GM21619 (cell line): ENCODE results near the gene NELL1.

Source experiments
- ATAC-seq: cut with Tn5 transposase; IDR thresholded peaks from one replicate; pipeline ENCODE4 v1.9.1; 2021; ENCODE audit not compliant: unreplicated experiment

The NELL1 gene

DNA sequence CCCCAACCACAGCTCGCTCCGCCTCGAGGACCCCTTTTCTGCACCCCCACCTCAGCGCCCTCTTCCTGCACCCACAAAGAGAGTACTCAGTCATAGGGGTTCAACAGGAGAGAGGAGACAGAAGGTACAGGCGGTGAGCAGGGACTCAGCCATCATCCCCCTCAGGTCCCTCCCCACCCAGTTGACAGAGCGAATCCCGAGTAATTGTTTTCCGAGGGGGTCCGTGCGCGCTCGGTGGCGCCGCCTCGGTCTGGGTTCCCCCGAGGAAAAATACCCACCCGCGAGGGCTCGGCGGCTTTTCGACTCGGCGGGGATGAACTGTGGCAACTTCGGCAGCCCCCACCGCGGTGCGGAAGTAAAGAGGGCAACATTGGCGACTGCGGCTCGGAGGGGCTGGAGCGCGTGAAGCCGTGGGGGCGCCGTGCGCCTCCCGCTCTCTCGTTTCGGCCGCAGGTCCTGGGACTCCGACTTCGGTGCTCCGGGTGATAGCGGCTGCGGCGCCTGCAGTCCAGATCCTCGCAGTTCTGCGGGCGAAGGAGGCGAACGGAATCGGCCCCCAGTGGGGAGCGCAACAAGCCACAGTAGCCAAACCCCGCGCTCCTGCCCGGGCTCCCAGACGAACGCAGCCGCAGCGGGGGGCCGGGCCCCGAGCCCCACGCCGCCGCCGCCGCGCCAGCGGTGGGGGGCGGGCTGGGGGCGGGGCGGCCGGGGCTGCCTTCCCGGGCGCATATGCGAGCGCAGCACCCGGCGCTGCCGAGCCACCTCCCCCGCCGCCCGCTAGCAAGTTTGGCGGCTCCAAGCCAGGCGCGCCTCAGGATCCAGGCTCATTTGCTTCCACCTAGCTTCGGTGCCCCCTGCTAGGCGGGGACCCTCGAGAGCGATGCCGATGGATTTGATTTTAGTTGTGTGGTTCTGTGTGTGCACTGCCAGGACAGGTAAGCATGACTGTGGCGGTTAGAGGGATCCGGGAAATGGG, at the start of gene NELL1:
TSS of gene NELL1 (plus strand) at position 743 of the 976 bp plus-strand sequence.
- no peak for ATAC-seq

- no peak for ATAC-seq
Measured at GRCh38 chr11:20620988-20621387, 48.4 kb upstream of the NELL1 start.

GRCh38 chr11:20621679-20622078, 47.7 kb upstream of the NELL1 start:
- ATAC-seq: no peak

DNA sequence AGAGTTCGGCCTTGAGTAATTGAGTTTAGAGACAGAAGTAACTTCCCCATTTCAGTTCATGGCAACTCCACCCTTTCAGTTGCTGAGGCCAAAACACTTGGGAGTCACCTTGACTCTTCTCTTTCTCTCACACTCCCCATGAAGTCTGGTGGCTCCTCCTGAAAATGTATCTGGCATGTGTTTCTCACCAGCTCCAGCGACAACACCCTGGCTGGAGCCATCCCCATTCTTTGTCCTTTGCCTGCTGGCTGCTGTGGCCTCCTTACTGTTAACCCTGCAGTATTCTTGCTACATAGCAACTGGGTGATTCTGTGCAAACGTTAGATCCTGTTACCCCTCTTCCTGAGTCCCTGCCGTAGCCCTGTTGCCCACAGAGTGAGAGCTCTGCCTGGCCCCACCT, 46.1 kb upstream of the NELL1 start:
- no peak for ATAC-seq

- no peak for ATAC-seq
Measured at GRCh38 chr11:20626279-20626678, 43.1 kb upstream of the NELL1 start.

GRCh38 chr11:20627026-20627425, 42.4 kb upstream of the NELL1 start:
- ATAC-seq: no peak

DNA sequence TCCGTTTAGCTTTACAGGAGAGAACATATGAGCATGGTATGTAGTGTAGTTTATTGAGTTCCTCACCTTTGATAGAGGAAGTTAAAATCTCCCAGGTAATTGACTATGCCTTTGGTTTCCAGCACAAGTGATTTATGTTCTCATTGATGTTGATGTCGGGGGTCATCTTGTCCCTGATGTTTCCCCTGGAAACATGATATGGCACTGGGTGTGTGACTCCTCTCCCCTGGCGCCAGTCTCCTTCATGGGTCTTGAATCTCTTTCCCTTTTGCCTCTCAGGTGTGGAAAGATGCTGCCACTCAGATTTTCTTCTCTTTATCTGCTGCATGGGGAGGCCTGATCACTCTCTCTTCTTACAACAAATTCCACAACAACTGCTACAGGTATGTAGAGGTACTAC, 41.7 kb upstream of the NELL1 start:
- no peak for ATAC-seq

DNA sequence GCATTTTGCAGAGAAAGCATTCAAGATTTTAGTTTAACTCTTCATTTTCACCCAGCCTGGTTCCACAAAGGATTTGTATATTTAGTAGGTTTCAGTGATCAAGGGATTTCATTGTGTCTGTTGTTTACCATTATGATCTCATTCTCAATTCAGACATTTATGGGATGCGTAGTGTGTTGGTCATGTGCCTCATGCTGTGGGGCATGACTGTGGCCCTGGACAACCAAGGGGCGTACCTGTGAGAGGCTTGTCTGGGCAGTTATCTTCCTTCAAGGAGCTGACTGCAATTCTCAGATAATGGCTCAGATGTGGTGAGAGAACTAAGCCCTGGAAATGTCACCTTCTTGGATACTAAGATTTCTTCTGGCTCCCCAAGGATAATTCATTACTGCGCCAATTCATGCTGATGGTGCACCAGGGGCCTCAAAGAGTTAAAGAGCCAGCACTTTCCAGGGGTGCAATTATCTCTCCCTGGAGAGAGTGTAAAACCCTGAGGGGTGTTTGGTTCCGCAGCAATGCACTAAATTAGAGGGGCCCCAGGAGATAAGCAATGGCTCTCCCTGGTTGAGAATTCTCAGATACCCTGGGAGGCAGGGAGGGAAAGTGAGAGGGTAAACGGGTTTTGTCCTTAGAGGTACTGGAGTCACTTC, 37.7 kb upstream of the NELL1 start:
- no peak for ATAC-seq

DNA sequence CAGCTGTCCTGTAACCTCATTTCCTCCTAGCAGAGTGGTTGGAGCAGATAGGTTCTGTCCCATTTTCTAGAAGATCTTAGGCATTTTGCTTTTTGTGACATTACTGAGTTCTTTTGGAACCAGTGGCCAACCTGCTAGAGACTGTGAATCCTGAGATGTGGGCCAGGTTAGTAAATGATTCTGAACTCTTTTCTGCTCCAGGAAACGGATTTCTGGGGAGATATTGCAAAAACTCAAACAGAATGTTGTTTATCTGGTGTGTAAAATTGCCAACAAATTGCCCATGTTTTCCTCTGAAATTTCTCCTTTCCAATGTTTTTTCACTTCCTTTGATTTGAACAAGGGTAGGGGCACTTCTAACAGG, 37.2 kb upstream of the NELL1 start:
- no peak for ATAC-seq

- ATAC-seq: no peak
Measured at GRCh38 chr11:20634044-20634443, 35.3 kb upstream of the NELL1 start.

GRCh38 chr11:20634781-20635180, 34.6 kb upstream of the NELL1 start:
- no peak for ATAC-seq

DNA sequence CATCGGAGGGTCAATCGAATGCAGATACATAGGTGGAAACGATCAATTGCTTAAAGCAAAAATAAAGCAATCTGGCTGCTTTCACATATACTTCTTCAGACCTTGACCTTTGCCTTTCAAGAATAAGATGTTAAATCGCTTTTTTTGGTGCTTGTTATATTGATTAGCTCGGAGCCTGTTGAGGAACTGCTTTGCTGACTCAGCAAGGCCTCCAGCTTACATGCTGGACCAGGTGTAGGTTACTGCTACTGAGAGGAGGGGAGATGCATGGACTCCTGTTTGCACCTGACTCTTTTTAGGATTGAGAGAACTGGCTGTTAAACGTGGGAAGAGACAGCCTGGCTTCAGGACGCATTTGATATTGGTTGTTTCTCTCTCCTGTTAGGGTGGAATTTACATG, 31.3 kb upstream of the NELL1 start:
- ATAC-seq: no peak

DNA sequence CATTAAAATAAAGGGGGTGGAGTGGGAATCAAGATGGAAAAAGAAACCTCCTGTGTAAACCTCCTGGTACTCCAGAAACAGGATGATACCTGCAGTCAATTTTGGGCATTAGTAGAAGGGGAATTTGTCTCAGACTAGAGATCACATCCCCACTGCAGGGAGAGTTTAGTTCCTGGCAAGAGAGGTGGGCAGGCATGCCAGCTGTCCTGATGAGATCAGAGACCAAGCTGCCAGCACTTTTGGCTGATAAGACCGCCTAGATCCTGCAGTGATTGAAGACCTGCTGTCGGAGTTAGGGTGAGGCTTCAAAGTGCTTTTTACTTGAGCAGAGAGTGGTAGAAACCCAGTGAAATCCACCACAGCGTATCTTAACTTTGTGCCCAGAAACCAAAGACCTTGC, 29.7 kb upstream of the NELL1 start:
- no peak for ATAC-seq

DNA sequence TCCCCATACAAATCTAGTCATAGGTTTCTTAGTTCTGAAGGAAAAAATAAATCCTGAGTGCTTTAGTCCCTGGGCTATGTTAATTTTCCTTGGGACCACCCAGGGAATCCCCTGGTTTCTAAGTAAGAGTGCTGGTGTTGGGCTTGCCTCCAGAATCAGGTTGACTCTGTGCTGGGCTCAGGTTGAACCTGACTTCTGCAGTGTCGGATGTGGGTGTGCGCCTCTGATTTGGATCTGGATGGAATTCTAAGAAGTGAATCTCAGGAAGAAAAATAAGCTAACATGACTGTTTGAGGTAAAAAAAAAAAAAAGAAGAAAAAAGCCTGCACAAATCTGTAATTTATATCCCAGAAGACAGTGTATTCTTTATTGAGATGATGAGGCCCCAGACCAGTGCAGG, 29.0 kb upstream of the NELL1 start:
- ATAC-seq: no peak

GRCh38 chr11:20644360-20644759, 25.0 kb upstream of the NELL1 start:
- ATAC-seq: no peak

GRCh38 chr11:20647976-20648565, 21.3 kb upstream of the NELL1 start:
- ATAC-seq: peak; percentile 86

DNA sequence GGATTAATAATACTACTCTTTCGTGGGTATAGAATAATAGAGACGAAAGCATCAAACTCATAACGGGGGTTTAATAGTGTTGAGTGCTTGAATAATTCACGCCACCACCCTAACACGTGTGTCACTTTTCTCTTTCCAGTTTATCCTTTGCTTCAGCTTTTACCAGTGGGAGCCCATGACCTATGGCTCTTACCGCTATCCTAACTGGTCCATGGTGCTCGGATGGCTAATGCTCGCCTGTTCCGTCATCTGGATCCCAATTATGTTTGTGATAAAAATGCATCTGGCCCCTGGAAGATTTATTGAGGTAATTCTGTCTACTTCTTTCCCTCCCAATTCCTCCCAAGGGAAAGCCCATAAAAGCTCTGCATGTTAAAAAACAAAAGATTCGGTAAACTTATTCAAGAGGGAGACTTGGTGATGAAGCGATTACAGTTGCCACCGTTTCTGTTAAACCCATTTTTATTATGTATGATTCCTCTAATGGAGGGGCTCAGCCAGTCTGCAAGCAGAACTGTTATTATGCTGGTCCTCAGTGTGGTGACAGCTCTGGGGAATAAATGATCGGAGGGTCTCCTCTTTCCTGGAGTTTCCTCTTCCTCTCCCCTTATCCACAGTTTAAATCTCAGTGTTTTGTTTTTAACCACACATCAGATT, 17.1 kb upstream of the NELL1 start:
- no peak for ATAC-seq

- no peak for ATAC-seq
Measured at GRCh38 chr11:20654038-20654437, 15.3 kb upstream of the NELL1 start.

DNA sequence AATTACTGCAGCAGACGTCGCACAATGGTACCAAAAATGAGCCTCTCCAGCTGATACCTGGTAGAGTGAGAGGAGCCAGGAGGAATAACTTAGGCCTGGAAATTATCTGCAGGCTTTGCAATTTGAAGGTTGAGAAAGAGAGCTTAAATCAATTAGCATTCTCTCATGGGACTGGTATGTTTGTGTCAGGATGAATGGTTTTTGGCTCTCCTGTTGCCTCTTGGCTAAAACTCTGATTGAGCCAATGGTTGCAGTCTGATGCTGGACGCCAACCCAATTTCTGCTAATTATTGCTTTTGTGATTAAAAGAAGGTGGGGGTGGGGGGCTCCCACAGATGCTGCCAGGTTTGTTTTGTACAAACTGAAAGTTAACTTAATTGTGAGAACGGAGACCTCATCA, 12.5 kb upstream of the NELL1 start:
- no peak for ATAC-seq

DNA sequence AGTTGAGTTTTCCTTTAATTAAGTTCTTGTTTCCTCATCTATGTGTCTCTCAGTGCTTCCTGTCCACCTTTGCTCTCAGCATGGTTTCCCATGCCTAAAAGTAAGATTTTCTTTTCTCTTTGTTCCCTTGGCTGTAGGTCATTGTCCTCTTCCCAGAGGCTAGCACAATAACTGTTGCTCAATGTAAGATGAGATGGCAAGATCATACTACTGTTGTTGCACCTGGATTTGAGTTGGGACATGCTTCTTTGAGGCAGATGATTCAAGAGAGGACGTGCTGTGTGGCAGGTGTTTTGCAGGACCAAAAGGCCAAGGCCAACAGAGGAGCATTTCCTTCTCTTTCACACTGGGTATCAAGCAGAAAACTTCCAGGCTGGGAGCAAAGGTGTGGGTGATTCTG, 11.3 kb upstream of the NELL1 start:
- ATAC-seq: no peak

- no peak for ATAC-seq
Measured at GRCh38 chr11:20661445-20661844, 7.9 kb upstream of the NELL1 start.

DNA sequence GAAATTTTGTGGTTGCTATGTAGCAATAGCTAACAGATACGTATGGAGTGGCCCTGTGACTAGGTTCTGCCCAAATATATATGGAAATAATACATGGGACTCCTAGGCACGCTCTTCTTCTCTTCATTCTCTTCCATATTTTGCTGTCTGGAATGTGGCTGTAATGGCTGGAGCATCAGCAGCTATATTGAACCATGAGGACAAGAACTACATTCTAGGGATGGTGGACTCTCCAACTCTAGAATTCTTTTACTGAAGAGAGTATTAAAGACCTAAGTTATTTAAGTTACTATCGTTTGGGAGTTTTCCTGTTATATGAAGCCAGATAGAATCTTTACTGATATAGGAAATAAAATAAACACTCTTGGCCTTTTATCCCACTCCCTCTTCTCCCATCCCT, 7.5 kb upstream of the NELL1 start:
- no peak for ATAC-seq
